IMR-90 (cell line): ENCODE measurements around the gene HDGFL2. TPM values are rescaled to one million over a fixed set of nuclear protein-coding genes. Genes with fewer than 3 reads are reported as not detected.

ENCODE experiments used
- ATAC-seq: fragments of 200-7000 bp; cut with Tn5 transposase; 2 replicates; pipeline ENCODE4 v1.9.1; 2020; ENCODE audit warnings: low read depth, mild to moderate bottlenecking, moderate library complexity
- BruUV-seq: library from RNA; stranded (reverse); fragments of 400-500 nt; replicated peaks from 2 replicates; lab custom pipeline; 2021; lab: Mats Ljungman, UMichigan
- CTCF ChIA-PET: fragments of 300-600 bp; formaldehyde crosslinking; extraction: SDS; loops from one replicate; lab custom pipeline; 2021; ENCODE audit warnings: antibody characterized with exemption; lab: Yijun Ruan, JAX
- POLR2A ChIA-PET: fragments of 300-600 bp; sonication (Branson Sonifier 250); formaldehyde crosslinking; loops from one replicate; lab custom pipeline; 2022; ENCODE audit warnings: antibody characterized with exemption; ENCODE audit not compliant: unreplicated experiment; lab: Charles Lee
- DNase-seq: peaks from one replicate; pipeline ENCODE4 v3.0.0; 2013
- H2AFZ ChIP-seq: replicated peaks from 2 replicates; pipeline ENCODE3; 2013; ENCODE audit warnings: low read length, mild to moderate bottlenecking; ENCODE audit not compliant: poor library complexity
- H2AK5ac ChIP-seq: 2 replicates; pipeline ENCODE4 v1.6.1; 2013; ENCODE audit warnings: low read depth, low read length, inconsistent platforms
- H2AK9ac ChIP-seq: replicated peaks from 2 replicates; pipeline ENCODE3; 2013; ENCODE audit warnings: mild to moderate bottlenecking, low read depth, low read length, moderate library complexity; ENCODE audit not compliant: poor library complexity
- H2BK120ac ChIP-seq: 2 replicates; pipeline ENCODE4 v1.6.1; 2013; ENCODE audit warnings: low read depth, low read length, inconsistent platforms
- H2BK15ac ChIP-seq: 3 replicates; pipeline ENCODE4 v1.6.1; 2013; ENCODE audit warnings: low read depth, low read length, inconsistent platforms
- H2BK20ac ChIP-seq: 2 replicates; pipeline ENCODE4 v1.6.1; 2013; ENCODE audit warnings: low read depth, mild to moderate bottlenecking, inconsistent platforms, low read length, moderate library complexity
- H2BK5ac ChIP-seq: 2 replicates; pipeline ENCODE4 v1.6.1; 2013; ENCODE audit warnings: mild to moderate bottlenecking, low read depth, low read length, inconsistent platforms; ENCODE audit not compliant: poor library complexity, severe bottlenecking
- H3K14ac ChIP-seq: replicated peaks from 2 replicates; pipeline ENCODE4 v1.6.1; 2013; ENCODE audit warnings: low read depth, low read length, inconsistent platforms
- H3K18ac ChIP-seq: 2 replicates; pipeline ENCODE4 v1.6.1; 2013; ENCODE audit warnings: low read depth, low read length, control low read depth
- H3K23ac ChIP-seq: 2 replicates; pipeline ENCODE4 v1.6.1; 2013; ENCODE audit warnings: low read depth, low read length, inconsistent platforms
- H3K27ac ChIP-seq: 2 replicates; pipeline ENCODE4 v1.5.1; 2013; ENCODE audit warnings: mild to moderate bottlenecking, control low read depth, low read length; ENCODE audit not compliant: insufficient read depth
- H3K27me3 ChIP-seq: 2 replicates; pipeline ENCODE4 v1.6.1; 2013; ENCODE audit warnings: low read length; ENCODE audit not compliant: control insufficient read depth, insufficient read depth
- H3K36me3 ChIP-seq: 2 replicates; pipeline ENCODE4 v1.6.1; 2013; ENCODE audit warnings: low read length, mixed read lengths; ENCODE audit not compliant: control insufficient read depth, insufficient read depth
- H3K4ac ChIP-seq: 2 replicates; pipeline ENCODE4 v1.6.1; 2013; ENCODE audit warnings: low read depth, low read length, inconsistent platforms
- H3K4me1 ChIP-seq: 2 replicates; pipeline ENCODE4 v1.6.1; 2013; ENCODE audit warnings: low read length, mixed read lengths; ENCODE audit not compliant: control insufficient read depth, insufficient read depth
- H3K4me2 ChIP-seq: 2 replicates; pipeline ENCODE4 v1.6.1; 2013; ENCODE audit warnings: low read depth, mild to moderate bottlenecking, control low read depth, low read length, moderate library complexity
- H3K4me3 ChIP-seq: 2 replicates; pipeline ENCODE4 v1.5.1; 2013; ENCODE audit warnings: low read depth, mild to moderate bottlenecking, control low read depth, low read length, moderate library complexity; ENCODE audit not compliant: insufficient read depth
- H3K56ac ChIP-seq: 2 replicates; pipeline ENCODE4 v1.6.1; 2013; ENCODE audit warnings: low read length, inconsistent platforms; ENCODE audit not compliant: insufficient read depth; ENCODE audit errors: extremely low read depth
- H3K79me1 ChIP-seq, 2 experiments: 2 replicates each; pipeline ENCODE4 v1.6.1; 2013; ENCODE audit warnings: low read length in 2 of 2, inconsistent platforms in 1 of 2, low read depth in 1 of 2
- H3K9ac ChIP-seq: 2 replicates; pipeline ENCODE4 v1.6.1; 2013; ENCODE audit warnings: low read depth, low read length, control low read depth
- H3K9me1 ChIP-seq: 2 replicates; pipeline ENCODE4 v1.6.1; 2013; ENCODE audit warnings: low read length, inconsistent platforms; ENCODE audit not compliant: insufficient read depth
- H3K9me3 ChIP-seq: 2 replicates; pipeline ENCODE4 v1.6.1; 2013; ENCODE audit warnings: low read length; ENCODE audit not compliant: control insufficient read depth, insufficient read depth
- H4K20me1 ChIP-seq: 2 replicates; pipeline ENCODE4 v1.6.1; 2013; ENCODE audit warnings: low read length, inconsistent platforms; ENCODE audit not compliant: insufficient read depth
- H4K5ac ChIP-seq: 2 replicates; pipeline ENCODE4 v1.6.1; 2013; ENCODE audit warnings: mild to moderate bottlenecking, low read depth, low read length, control low read depth
- H4K8ac ChIP-seq, 2 experiments: 2 replicates each; pipeline ENCODE4 v1.6.1; 2013; ENCODE audit warnings: low read depth in 2 of 2, low read length in 2 of 2, control low read depth in 1 of 2, inconsistent platforms in 1 of 2
- H4K91ac ChIP-seq: 2 replicates; pipeline ENCODE4 v1.6.1; 2013; ENCODE audit warnings: low read depth, low read length, inconsistent platforms; ENCODE audit not compliant: insufficient read depth
- BHLHE40 ChIP-seq: fragments of 150-350 bp; IDR thresholded peaks from 2 replicates; pipeline ENCODE4 v1.6.1; 2016; ENCODE audit warnings: mild to moderate bottlenecking, low read depth, low read length
- CEBPB ChIP-seq: IDR thresholded peaks from 2 replicates; pipeline ENCODE4 v1.6.1; 2012; ENCODE audit warnings: low read depth, low read length, improper control_type of control experiment
- CHD1 ChIP-seq: IDR thresholded peaks from 2 replicates; pipeline ENCODE4 v1.6.1; 2012; ENCODE audit warnings: low read depth, low read length, improper control_type of control experiment
- CTCF ChIP-seq: conservative IDR thresholded peaks from 2 replicates; pipeline ENCODE4 v1.5.1; 2012; ENCODE audit warnings: mild to moderate bottlenecking, low read depth, low read length, improper control_type of control experiment
- ELK1 ChIP-seq: fragments of 150-350 bp; IDR thresholded peaks from 2 replicates; pipeline ENCODE4 v1.6.1; 2016; ENCODE audit warnings: low read depth, mild to moderate bottlenecking, low read length, moderate library complexity, borderline replicate concordance
- MAFK ChIP-seq: IDR thresholded peaks from 2 replicates; pipeline ENCODE4 v1.6.1; 2012; ENCODE audit warnings: low read depth, low read length, improper control_type of control experiment
- MAZ ChIP-seq: IDR thresholded peaks from 2 replicates; pipeline ENCODE4 v1.6.1; 2012; ENCODE audit warnings: low read depth, mild to moderate bottlenecking, low read length, improper control_type of control experiment, moderate library complexity, borderline replicate concordance
- NFE2L2 ChIP-seq: fragments of 150-350 bp; IDR thresholded peaks from 2 replicates; pipeline ENCODE4 v1.6.1; 2016; ENCODE audit warnings: low read depth, mild to moderate bottlenecking, low read length
- RAD21 ChIP-seq: IDR thresholded peaks from 2 replicates; pipeline ENCODE4 v1.6.1; 2012; ENCODE audit warnings: low read length, improper control_type of control experiment
- RFX5 ChIP-seq: IDR thresholded peaks from 2 replicates; pipeline ENCODE4 v1.8.0; 2012; ENCODE audit warnings: low read depth, mild to moderate bottlenecking, low read length, moderate library complexity
- USF2 ChIP-seq: fragments of 150-350 bp; IDR thresholded peaks from 2 replicates; pipeline ENCODE4 v1.6.1; 2017; ENCODE audit warnings: mild to moderate bottlenecking, antibody characterized with exemption, low read length, low read depth
- WGBS, 2 experiments: methylation state at CpG; one replicate each; pipeline versions ENCODE4 v1.1.5 to v1.1.7; 2013; ENCODE audit warnings: missing lambda C conversion rate in 2 of 2; ENCODE audit not compliant: insufficient read length in 1 of 2; ENCODE audit errors: extremely low coverage in 2 of 2; 5-methylcytosine and 5-hydroxymethylcytosine counted together
- dilution Hi-C: fragments of 300-500 bp; cut with HindIII; formaldehyde crosslinking; loops from one replicate; pipeline ENCODE4 v1.14.3; 2018; ENCODE audit warnings: low sequenced_read_pairs; ENCODE audit not compliant: unreplicated experiment
- in situ Hi-C: fragments of 300-500 bp; cut with MboI; formaldehyde crosslinking; loops from 3 replicates; pipeline ENCODE4 v1.14.3; 2019; ENCODE audit warnings: low sequenced_read_pairs, inconsistent platforms, mixed read lengths
- intact Hi-C: fragments of 100-400 bp; cut with micrococcal nuclease; formaldehyde crosslinking; loops from 2 replicates; pipeline ENCODE4 v1.10.0; 2022
- polyA plus RNA-seq, 3 experiments: library from polyadenylated mRNA; depleted of rRNA; stranded (reverse); fragments of >200 nt; gene quantifications; 2 replicates each; pipeline ENCODE4 v1.2.3, GENCODE V29; 2012; ENCODE audit warnings: low replicate concordance in 1 of 3
- total RNA-seq: library from RNA; depleted of rRNA; stranded (reverse); fragments of >200 nt; gene quantifications from 2 replicates; pipeline ENCODE4 v1.2.3, GENCODE V29; 2012

Gene HDGFL2
- total and polyA plus RNA-seq, 2 of the 4 experiments (the other 2 are of a cell fraction): 35.8 to 48.5 TPM

GRCh38 chr19:4525563-4526002 is 53.5 kb downstream of the HDGFL2 start:
- no TSS peak for BruUV-seq

More at GRCh38 chr19:4525563-4526002, 53.5 kb downstream of the HDGFL2 start:
- H2AK5ac ChIP-seq: no peak overlapping the region
- no peak for ATAC-seq
- dilution Hi-C loops (no loop called here), in situ Hi-C loops (no loop called here), intact Hi-C loops (no loop called here)
- no peak overlapping the region for H3K18ac ChIP-seq
- peaks cover 21% of the 10 kb centered on the region for H3K27me3 ChIP-seq
- H3K4me3 ChIP-seq: no peak overlapping the region
- H3K9ac ChIP-seq: no peak overlapping the region
- H3K4me2 ChIP-seq: no peak overlapping the region
- H4K8ac ChIP-seq: no peak overlapping the region
- H3K4ac ChIP-seq: no peak overlapping the region
- no peak overlapping the region for H2AK9ac ChIP-seq
- no peak overlapping the region for H3K23ac ChIP-seq
- TF ChIP-seq NFE2L2: no peak
- no peak for TF ChIP-seq ELK1
- TF ChIP-seq RFX5: no peak
- TF ChIP-seq RAD21: no peak
- no peak for TF ChIP-seq CHD1
- TF ChIP-seq USF2: no peak
- TF ChIP-seq CTCF: no peak
- TF ChIP-seq CEBPB: no peak
- no peak for TF ChIP-seq BHLHE40
- TF ChIP-seq MAFK: no peak
- TF ChIP-seq MAZ: no peak
- H3K9me1 ChIP-seq: no peaks in the 10 kb centered on the region
- H3K4me1 ChIP-seq: no peaks in the 10 kb centered on the region
- no peaks in the 10 kb centered on the region for H4K20me1 ChIP-seq
- no peak overlapping the region for H3K27ac ChIP-seq
- no peak overlapping the region for H2BK15ac ChIP-seq
- no peak overlapping the region for H2AFZ ChIP-seq
- no peak for DNase-seq
- ChIA-PET CTCF (interaction anchor here (0.5 to 1.5 kb wide), 4 partner anchors 10 to 108 kb away, joined by 3 to 6 read pairs (median 4); partner anchors contain the start of gene PLIN5), POLR2A (no interaction called here)
- H3K9me3 ChIP-seq: no peaks in the 10 kb centered on the region
- no peaks in the 10 kb centered on the region for H3K79me1 ChIP-seq
- no peak overlapping the region for H2BK20ac ChIP-seq
- no peaks in the 10 kb centered on the region for H3K36me3 ChIP-seq
- H2BK120ac ChIP-seq: no peak overlapping the region
- WGBS, 2 experiments: 80% methylated on average over 1 of the region's 23 CpGs; no CpG with 5 or more reads in 1 of the 2 experiments
- H4K5ac ChIP-seq: no peak overlapping the region
- no peak overlapping the region for H4K91ac ChIP-seq
- H3K14ac ChIP-seq: no peak overlapping the region
- no peak overlapping the region for H2BK5ac ChIP-seq
- H3K56ac ChIP-seq: no peak overlapping the region
